HG02870 (cell line): ENCODE data around the gene TRIM25.

Experiments
- ATAC-seq: cut with Tn5 transposase; IDR thresholded peaks from one replicate; pipeline ENCODE4 v1.9.1; 2021; ENCODE audit warnings: mild to moderate bottlenecking, moderate library complexity; ENCODE audit not compliant: unreplicated experiment

TRIM25 gene

DNA sequence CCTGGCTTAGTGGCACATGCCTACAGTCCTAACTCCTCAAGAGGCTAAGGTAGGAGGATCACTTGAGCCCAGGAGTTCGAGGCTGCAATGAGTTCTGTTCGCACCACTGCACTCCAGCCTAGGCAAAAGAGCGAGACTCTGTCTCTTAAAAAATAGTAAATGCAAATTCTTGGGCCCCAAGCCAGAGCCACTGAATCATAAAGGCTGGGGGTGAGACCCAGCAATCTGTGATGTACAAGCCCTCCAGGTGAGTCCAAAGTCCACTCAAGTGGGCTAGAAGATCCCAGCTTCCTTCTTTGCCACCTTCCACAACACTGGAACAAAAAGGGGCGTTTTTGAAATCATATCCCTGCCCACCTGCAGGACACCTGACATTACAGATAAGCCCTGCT, 16.9 kb downstream of the TRIM25 start:
- no peak for ATAC-seq

DNA sequence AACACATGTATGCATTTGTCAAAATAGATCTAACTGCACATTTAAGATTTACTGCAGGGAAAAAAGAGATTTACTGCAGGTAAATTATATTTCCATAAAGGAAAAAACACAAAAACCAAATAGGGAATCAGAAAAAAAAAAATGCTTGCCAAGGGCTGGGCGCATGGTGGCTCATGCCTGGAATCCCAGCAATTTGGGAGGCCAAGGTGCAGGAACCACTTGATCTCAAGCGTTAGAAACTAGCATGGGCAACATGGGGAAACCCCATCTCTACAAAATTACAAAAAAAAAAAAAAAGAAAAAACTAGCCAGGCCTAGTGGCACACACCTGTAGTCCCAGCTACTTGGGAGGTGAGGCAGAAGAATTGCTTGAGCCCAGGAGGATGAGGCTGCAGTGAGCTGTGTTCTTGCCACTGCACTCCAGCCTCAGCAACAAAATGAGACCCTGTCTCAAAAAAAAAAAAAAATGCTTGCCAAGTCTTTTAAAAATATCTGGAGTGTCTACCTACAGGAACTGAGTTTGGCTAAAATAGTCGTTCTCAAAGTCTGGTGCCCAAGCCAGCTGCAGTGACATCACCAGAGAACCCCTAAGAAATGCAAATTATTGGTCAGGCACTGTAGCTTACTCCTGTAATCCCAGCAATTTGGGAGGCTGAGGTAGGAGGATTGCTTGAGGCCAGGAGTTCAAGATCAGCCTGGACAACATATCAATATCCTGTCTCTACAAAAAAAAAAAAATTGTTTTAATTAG, 17.5 kb downstream of the TRIM25 start:
- no peak for ATAC-seq

DNA sequence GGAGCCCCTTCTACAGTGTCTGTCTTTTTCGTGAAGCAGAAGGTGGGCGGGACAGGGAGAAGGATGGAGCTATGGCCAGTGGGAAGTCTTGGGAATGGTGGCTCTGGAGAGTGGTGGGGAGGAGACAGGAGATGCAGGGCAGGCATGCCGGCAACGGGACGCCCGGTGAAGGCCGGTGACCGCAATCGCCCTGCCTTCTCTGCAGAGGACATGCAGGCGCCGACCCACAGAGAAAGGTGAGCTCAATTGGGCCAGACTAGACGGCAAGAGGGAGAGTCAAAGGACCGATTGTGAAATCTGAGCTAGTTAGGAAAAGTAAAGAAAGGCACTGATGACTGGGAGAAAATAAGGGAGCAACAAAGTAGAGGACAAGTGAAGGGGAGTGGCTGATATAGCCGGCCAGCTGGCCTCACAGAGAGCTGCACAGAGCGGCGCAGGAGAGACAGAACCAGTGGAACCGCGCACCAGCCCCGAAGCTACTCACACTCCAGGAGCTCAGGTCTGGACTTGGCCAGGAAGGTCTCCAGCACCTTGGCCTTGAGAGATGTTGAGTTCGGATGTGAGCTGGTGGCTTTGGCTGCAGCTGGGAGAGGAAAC, 18.9 kb downstream of the TRIM25 start:
- no peak for ATAC-seq

DNA sequence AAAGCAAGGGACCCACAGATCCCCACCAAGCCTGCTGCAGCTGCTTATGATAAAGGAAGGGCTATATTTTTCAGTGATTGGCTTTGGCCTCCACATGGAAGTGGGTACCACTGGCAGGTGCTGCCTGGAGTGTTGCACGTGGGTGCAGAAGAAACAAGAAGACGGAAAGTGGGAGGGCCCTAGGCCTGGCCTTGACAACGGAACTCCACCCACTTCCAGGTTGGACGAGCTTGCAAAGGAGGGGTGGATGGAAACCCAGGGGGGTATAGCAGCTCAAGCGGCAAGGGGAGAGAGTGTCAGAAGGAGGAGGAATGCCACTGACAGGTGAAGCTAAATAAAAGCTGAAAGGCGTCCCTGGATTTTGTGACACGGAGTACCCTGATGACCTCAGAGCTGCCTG, 20.3 kb downstream of the TRIM25 start:
- ATAC-seq = no peak

DNA sequence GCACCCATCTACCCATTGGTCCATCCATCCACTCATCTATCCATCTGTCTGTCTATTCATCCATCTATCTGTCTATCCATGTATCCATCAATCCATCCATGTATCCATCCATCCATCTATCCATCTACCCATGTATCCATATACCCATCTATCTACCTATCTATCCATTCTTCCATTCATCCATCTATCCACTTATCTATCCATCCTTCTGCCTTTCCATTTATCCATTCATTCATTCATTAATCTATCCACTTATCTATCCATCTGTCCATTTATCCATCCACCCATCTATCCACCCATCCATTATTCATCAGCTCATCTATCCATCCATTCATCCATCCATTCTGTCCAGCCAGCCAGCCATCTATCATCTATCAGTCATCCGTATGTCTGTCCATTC, 21.5 kb downstream of the TRIM25 start:
- ATAC-seq = no peak

DNA sequence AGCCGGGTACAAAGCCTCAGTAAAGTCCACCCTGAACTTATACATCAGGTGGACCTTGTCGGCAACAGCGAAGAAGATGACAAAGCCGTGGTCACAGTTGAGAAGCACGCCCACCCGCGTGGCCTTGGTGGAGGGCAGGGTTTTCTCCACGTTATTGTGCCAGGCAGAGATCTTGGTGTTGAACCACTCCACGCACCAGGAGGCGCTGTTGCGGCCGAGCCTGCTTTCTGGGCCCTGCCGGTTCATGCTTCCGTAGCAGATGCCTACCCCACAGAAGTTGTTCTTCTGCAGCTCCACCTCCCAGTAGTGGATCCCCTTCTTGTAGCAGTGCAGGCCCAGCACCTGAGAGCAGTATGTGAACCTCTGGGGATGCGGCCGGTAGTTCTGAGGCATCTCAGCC, 22.1 kb downstream of the TRIM25 start:
- no peak for ATAC-seq

DNA sequence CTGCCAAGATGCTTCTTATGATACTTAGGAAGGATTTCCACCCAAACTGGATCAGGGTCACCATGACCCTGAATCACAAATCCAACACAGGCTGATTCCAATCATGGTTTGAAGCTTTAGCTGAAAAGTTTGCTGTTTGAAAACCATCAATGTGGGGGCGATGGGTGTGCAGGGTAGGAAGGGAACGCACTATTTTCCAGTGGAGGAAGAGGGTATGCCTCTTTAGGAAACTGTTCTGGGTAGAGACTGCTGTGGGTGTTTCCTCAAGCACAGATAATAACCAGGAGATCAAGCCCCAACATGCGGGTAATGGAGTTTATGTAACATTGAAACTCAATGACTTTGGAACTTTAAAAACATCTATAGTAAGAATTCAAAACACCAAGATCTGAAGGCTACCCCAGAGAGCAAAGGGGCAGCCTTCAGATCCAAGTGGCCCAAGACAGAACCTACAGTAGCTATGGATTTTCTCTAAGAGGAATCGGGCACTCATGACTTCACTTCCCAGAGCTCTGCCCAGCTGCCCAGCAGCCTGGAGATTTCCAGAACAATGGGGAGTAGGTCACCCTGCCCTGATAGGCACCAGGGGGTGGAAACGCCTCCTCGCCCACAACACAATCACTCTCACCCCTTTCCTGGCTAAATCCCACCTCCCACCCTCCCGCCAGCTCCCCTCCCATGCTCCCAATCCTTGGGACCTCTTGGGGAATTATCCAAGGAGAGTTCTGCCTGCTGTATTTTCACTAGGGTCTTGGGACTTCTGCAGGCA, 22.8 kb downstream of the TRIM25 start:
- ATAC-seq = no peak

DNA sequence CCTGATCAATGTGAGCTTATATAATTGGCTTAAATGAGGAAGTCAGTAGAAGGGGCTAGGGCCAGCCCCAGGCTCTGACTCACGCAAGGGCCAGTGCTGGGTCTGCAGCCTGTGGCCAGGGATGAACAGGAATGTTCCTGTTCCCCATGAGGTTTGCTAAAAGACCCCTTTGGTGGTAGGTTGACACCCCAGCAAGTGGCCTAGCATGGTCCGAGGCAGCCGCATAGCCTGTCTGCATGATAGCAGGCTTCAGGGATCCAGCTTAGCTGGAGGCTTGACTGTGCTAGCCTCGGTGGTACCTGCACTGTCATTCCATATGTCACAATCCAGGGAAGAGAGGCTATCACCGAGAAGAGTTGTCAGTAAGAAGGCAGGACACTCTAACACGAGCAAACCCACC, 23.5 kb downstream of the TRIM25 start:
- ATAC-seq = no peak

DNA sequence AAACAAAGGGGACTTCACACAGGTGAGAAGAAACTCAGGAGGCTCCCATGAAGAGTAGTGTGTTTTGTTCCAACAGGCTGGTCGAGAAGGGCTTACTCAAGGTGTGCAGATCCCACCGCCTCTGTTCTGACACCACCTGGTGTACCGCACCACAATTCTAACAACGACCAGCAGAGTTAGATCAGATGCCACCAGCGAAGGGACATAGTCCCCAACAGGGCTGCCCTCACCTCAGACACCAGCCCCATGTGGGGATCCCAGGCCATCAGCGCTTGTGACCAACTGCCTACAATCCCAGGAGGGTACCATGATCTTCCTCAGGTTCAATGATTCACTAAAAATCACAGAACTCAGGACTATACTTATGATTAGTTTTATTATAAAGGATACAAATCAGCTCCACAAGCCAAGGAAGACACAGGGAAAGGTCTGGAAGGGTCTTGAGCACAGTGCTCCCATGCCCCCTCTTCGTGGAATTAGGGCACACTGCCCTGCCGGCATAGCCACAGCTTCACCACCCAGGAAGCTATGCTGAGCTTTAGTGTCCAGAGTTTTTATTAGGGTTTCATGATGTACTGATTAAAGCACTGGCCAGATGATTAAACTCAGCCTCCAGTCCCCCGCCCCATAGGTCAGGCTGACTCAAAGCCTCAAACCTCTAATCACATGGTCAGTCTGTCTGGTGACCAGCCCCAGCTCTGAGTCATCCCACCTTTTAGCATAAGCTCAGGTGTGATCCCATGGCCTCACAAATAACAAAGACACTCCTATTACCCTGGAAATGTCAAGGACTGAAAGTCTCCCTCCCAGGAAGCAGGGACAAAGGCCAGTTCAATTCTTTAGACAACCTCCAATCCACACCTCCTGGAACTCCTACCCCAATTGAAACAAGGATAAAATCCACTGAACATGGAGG, 26.0 kb downstream of the TRIM25 start:
- no peak for ATAC-seq

DNA sequence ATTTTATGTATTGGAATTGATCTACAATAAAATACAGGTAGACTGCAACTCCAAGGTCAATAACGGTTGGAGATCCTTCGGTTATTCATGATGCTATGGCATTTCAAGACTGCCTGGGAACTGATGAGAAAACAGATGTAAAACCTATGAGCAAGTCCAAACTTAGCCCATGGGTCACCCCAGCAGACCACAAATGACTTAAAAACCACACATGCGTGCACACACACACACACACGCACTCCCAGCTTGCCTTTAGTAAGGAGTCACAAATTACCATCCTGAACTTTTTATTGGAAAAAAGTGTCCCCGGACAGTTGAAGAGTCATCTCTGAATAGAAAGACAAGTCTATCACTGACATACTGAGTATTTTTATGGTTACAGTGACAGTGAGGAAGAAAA, 26.7 kb downstream of the TRIM25 start:
- no peak for ATAC-seq

DNA sequence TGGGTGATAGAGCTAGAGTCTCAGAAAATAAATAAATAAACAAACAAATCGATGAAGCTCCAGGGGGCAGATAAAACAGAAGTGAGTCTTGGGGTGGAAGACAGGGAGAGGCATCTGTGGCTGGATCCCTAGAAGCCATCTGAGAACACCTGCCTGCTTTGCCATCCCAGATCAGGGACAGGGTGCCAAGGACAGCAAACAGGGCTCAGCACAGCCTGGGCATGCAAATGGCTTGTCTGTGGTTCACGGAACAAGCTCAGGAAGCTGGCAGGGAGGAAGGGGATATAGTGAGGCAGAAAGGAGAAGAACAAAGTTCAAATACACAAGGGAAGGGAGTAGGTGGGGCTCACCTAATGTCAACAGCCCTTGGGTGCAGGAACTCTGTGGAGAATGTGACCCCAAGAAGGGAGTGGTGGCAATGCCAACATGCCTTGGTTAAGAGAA, 27.5 kb downstream of the TRIM25 start:
- ATAC-seq = no peak

DNA sequence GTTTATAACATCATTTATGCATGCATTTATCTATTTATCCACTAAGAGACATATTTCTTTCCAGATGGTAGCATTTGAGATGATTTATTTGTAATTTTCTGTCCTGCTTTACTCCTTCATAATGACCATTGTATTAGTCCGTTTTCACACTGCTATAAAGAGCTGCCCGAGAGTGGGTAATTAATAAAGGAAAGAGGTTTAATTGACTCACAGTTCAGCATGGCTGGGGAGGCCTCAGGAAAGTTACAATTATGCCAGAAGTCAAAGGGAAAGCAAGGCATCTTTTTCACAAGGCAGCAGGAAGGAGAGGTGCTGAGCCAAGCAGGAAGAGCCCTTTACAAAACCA, 28.6 kb downstream of the TRIM25 start:
- no peak for ATAC-seq

DNA sequence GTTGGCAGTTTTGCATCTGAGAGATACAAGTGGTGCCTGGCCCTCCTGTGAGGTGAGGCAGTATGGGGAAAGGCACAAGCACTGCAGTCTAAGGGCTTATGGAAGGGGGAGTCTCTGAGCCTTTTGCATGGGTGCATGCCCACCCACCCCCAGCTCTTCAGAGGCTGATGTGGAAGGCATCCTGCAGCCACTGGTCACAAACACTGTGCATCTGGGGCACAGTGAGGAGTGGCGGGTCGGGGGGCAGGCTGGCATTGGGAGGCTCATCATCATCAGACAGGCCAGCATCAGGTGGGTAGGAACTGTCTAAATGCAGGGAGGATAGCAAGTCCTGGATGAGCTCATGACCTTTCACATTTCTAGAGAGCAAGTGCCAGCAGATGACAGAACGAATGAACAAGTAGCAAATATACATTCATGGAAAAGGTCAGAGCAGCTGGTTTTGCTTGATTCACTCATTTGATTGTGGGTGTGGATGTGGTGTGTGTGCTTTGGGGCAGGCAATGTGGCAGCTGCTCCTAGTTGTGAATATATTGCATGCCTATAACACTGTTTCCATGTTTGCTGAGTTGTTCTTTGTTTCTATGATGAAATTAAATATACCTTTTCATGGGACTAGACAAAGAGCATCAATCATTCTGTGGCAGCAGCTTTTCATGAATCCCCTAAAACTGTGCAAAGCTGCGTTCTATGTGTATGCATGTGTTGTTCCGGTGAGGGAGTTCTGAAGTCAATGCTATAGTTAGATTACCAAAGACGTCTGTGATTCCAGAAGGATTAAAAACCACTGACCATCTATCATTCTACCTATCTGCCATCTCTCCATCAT, 29.2 kb downstream of the TRIM25 start:
- ATAC-seq = no peak

DNA sequence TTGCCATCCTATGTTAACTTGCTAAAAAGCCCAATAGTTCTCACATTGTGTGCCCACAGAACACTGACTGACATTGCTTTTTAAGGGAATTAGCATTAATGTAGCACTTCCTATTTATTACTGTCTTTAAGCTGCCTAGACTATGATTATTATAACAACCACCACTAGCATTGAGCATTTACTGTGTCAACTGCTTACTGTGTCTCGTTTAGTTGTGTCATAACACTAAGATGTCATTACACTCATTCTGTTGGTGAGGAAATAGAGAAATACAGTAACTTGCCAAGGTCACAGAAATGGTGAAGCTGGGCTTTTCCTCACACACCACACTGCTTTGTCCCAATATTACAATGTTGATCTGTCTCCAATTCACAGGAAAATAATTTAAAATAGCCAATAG, 30.2 kb downstream of the TRIM25 start:
- ATAC-seq = no peak

DNA sequence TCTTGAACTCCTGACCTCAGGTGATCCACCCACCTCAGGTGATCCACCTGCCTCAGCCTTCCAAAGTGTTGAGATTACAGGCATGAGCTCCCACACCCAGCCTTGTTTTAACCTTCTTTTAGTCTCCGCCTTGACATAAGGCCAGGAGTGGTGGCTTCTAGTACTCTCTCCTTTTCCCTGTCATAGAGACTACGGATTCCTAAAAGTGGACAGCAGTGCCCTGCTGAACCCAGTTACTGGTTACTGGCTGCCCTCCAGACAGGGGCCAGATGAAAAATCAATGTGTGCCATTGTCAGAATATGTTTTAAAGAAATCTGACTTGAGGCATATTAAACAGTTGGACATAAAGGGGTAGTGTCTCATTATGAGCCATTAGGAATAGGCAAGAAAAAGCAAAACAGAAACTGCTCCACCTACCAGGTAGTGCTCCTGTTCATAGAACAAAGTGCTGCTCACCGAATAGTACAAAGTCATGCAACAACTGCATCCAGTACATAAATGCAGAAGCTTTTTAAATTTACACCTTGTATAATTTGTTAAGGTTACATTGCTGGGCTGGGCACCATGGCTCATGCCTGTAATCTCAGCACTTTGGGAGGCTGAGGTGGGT, 32.1 kb downstream of the TRIM25 start:
- ATAC-seq = no peak

DNA sequence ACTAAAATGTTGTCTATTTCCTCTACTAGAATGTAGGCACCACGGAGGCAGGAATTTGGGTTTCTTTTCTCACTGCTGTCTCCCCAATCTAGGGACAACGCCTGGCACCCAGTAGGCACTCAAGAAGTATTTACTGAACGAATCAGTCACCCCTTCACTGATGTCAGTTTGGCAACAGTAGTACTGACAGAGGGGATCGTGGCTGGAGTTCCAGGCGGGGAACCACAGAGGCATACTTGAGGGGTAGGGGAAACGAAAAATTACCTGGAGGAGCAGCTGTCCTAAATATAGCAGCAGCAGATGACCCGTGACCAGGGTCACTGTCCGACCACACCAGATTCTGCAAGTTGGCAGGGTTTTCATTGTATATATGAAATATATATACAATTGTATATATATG, 33.3 kb downstream of the TRIM25 start:
- no peak for ATAC-seq

DNA sequence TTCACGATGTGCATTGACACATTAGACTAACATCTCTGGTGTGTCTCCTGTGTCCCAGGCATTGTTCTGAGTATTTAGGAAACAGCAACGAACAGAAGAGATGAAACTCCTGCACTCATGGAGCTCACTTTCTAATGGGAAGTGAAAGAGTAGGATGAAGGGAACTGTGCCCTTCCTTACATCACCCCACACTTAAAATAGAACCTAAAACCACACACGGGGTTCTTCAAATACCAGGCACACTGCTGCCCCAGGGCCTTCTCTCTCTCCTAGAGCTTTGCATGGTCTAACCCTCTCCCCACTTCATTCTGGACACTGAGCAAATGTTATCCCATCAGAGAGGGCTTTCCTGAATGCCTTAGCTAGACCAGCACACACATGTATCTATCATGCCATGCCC, 33.7 kb downstream of the TRIM25 start:
- ATAC-seq = no peak

DNA sequence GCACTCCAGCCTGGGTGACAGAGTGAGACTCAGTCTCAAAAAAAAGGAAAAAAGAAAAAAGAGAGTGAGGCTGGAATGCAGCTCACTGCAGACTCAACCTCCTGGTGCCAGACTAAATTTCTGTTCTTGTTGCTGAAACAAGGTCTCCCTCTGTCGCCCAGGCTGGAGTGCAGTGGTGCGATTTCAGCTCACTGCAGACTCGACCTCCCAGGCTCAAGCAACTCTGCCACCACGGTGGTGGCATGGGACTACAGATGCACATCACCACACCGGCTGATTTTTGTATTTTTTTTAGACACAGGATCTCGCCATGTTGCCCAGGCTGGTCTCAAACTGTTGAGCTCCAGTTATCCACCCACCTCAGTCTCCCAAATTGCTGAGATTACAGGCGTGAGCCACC, 34.6 kb downstream of the TRIM25 start:
- ATAC-seq = no peak

DNA sequence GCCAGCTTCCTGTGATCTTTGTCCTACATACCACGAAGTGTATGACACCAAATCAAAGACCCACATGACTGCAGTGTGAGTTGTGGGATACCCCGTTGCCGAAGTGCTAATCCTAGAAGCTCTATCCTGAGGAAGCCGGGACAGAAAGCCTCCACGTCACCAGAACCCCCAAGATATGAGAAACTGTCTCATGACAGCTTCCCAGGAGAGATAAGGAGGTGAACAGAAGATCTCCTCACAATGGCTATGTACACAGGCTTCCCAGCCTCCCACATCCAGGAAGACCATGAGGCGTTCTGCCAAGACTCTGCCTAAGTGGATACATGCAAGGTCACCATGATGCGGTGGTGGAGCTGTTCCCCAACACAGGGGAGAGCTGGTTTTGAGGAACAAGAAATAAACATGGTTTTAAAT, 37.1 kb downstream of the TRIM25 start:
- no peak for ATAC-seq

DNA sequence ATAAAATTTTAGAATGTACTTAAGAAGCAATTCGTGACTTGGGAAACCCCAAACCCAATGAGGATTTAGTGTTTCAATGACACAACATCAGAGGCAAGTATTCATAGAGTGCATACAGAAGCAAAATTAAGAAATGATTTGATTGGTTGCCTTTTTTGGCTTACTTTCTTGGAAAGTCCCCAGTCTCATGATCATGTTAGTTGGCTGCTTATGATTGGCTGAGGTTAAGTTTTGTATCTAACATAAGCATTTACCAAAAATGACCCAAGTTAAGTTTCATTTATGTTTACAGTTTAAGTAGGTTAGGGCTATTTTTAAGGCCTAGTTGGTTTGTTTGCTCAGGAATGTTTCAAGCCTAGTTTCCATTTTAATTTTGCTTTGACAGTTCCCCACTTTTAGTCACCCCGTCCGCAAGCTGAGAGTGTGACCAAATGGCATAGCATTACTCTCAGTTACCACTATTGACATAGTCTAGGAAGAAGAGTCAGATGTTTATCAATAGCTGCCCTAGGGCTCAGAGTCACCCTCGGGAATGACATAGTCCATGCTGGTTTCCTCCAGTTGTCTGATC, 43.7 kb downstream of the TRIM25 start:
- no peak for ATAC-seq
